Measurements from ENCODE around the gene MICU2. TPM values are rescaled to one million over a fixed set of nuclear protein-coding genes. Genes with fewer than 3 reads are reported as not detected.

The MICU2 gene
- polyA plus RNA-seq, 3 donors from 2014 or later = 38.6 to 53.3 (median 39.3) TPM

DNA sequence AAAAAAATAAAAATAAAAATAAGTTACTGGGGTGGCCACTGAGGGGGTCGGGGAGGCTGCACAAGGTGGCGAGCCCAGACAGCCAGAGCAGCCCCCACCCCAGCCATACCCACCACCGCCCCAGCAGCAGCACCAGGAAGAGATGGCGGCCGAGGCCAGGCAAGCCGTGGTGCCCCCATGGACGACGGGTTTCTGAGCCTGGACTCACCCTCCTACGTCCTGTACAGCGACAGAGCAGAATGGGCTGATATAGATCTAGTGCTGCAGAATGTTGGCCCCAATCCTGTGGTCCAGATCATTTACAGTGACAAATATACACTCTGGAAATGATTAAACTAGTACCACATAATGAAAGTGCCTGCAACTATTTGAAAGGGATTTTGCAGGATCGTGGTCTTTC, 73.3 kb downstream of the MICU2 start:
- Mint-ChIP-seq H3K4me1 (peaks cover 0 to 16% of the 10 kb centered on the region in 2 donors), H3K27me3 (ENCODE audit: low read depth in 3 of 3) (no peaks in the 10 kb centered on the region), H3K9me3 (no peaks in the 10 kb centered on the region), H3K27ac (no peak overlapping the region), H3K36me3 (peaks cover 7 to 15% (median 14%) of the 10 kb centered on the region in 3 donors), H3K4me3 (no peak overlapping the region)
- no peak for DNase-seq

DNA sequence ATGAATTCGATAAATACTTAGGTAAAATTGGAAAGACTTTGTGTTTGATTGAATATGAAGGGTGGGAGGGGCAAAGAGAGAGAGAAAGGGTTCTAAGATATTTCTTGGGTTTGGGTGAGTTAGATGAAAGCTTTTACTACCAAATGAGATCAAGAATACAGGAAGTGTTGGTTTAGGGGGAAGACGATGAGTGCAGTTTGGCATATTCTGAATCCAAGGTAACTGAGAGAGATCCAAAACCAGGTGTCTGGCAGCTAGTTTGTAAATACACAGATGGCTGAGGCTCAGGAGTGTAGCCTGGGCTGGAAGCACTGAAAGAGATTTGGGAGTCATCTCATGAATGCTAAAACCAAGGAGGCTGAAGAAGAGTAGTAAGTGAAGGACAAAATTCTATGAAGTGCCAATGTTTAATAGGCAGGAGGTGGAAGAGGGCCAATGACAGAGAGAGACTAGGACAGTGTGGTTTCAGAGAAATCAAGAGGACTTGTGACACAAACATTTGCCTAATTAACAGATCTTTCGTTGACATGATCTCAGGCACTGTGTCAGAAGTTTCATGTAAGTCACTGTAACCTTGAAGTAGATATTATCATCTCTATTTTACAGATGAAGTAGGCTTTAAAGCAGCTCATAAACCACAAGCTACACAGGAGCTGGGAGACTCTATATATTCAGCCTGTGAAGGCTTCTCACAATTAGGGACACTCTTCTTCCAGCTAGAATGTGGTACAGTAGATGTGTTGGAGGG, 74.7 kb downstream of the MICU2 start:
- H3K9me3 Mint-ChIP-seq = no peaks in the 10 kb centered on the region
- peaks cover 0 to 16% of the 10 kb centered on the region in 2 donors for H3K4me1 Mint-ChIP-seq
- peaks cover 7 to 15% (median 9%) of the 10 kb centered on the region in 3 donors for H3K36me3 Mint-ChIP-seq
- no peak overlapping the region for H3K4me3 Mint-ChIP-seq
- DNase-seq = no peak
- H3K27ac Mint-ChIP-seq = no peak overlapping the region
- no peaks in the 10 kb centered on the region for H3K27me3 Mint-ChIP-seq (ENCODE audit: low read depth in 3 of 3)

DNA sequence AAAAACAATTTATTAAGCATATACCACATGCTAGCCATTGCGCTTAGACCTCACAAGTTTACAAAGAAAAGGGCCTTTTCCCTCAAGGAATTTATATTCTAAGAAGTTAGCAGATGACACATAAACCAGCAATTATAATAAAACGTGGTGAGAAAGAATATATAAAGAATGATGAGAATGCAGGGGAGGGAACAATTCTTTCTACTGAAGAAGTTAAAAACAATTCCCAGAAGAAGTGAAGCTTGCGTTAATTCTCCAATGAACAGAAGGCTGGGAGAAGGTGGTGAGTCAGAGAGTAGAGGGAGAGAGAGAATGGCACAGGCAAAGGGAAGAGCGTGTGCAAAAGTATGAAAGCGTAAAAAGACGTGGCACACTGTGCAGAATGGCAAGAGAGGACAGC, 75.4 kb downstream of the MICU2 start:
- H3K4me1 Mint-ChIP-seq = peaks cover 0 to 16% of the 10 kb centered on the region in 2 donors
- H3K36me3 Mint-ChIP-seq = peaks cover 7 to 15% (median 9%) of the 10 kb centered on the region in 3 donors
- H3K9me3 Mint-ChIP-seq = no peaks in the 10 kb centered on the region
- no peak overlapping the region for H3K4me3 Mint-ChIP-seq
- no peak overlapping the region for H3K27ac Mint-ChIP-seq
- no peaks in the 10 kb centered on the region for H3K27me3 Mint-ChIP-seq (ENCODE audit: low read depth in 3 of 3)
- no peak for DNase-seq

DNA sequence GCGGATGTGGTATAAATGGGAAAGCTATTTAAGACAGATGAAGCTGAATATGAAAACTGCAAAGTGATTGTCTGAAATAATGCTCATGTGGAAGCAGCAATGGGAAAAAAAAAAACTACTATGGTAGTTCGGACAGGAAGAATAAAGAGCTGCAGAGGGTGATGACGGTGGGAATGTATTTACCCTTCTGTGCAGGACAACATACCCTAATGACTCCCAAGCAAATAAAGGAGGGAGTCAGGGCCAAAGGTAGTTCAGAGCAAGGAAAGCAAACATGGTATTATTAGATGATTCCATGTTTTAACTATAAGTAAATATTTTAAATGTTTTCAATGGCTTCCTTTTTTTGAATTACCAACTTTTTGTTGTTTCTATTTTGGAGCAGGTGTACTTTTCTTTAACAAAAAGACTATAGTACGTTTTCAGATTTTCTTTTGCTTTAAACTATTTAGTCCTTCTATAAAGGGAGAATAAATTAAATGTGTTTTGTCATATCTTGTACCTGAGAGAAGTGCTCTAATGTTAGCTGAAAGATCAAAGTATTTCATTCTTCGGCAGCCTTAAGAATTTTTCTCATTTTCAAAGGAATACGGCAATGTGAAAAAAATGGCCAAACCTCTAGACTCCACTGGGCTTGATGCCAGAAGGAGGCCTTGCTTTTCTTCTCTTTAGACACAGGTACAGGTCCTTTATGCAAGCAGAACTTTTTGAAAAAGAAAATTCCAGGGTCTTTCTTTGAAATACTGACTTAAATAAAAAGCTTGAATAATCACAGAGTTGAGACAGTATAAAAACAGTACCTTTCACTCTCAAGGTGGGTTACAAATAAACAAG, 77.0 kb downstream of the MICU2 start:
- Mint-ChIP-seq H3K4me3 (no peak overlapping the region), H3K27me3 (ENCODE audit: low read depth in 3 of 3) (no peaks in the 10 kb centered on the region), H3K4me1 (peaks cover 0 to 7% of the 10 kb centered on the region in 2 donors), H3K36me3 (peaks cover 9 to 10% (median 9%) of the 10 kb centered on the region in 3 donors), H3K27ac (no peak overlapping the region), H3K9me3 (no peaks in the 10 kb centered on the region)
- no peak for DNase-seq

DNA sequence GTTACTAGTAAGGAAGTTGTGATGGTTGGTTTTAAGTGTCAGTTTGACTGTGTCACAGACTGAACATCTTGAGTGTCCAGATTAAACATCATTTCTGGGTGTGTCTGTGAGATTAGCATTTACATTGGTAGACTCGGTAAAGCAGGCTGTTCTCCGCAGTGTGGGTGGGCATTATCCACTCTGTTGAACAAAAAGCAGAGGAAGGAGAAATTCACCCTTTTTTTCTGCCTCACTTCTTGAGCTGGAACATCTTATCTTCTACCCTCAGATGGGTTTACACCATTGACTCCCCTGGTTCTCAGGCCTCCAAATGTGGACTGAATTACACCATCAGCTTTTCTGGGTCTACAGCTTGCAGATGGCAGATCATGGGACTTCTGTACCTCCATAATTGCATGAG, 81.1 kb downstream of the MICU2 start:
- Mint-ChIP-seq H3K36me3 (peaks cover 13 to 23% (median 17%) of the 10 kb centered on the region in 3 donors), H3K4me1 (no peaks in the 10 kb centered on the region), H3K27me3 (ENCODE audit: low read depth in 3 of 3) (peaks cover 0 to 2% (median 0%) of the 10 kb centered on the region in 3 donors), H3K27ac (peak overlapping the region in 1 of 6 donors; percentile 39), H3K4me3 (no peak overlapping the region), H3K9me3 (no peaks in the 10 kb centered on the region)
- no peak for DNase-seq

DNA sequence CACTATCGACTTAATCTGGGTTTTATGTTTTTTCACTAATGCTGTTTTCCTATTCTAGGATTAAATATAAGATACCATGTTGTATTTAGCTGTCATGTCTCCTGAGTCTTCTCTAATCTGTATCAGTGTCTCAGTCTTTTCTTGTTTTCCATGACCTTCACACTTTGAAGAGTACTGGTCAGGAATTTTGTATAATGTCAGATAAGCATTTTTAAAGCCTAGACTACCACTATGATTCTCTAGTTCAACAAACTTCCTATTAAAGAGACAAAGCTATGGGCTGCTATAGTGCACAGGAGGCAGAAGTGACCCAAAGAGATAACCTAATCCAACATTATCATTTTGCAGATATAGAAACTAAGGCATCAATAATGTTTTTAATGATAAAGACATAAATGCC, 81.8 kb downstream of the MICU2 start:
- Mint-ChIP-seq H3K4me3 (no peak overlapping the region), H3K27ac (no peak overlapping the region), H3K36me3 (peaks cover 13 to 23% (median 17%) of the 10 kb centered on the region in 3 donors), H3K9me3 (no peaks in the 10 kb centered on the region), H3K4me1 (no peaks in the 10 kb centered on the region), H3K27me3 (ENCODE audit: low read depth in 3 of 3) (peaks cover 0 to 2% (median 0%) of the 10 kb centered on the region in 3 donors)
- no peak for DNase-seq

DNA sequence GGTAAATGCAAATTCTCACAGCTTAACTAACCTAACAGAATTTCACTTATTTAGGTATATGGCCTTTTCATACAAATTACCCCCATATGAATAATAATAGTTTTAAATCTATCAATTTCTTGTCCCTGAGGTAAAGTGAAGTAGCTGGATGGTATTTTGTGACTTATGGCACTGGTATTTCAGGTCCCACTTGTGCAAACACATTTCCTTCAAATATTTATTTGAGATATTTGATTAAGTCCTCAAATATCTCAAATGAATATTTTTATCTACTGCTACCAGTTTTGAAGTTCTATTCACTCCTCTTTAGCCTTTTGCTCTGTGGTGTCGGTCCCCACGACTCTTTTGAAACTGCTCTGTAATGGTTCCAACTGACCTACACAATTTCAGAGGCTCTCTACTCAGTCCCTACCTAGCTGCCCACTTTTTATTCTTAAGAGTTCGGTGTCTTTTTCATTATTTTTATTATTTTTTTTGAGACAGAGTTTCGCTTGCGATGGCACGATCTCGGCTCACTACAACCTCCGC, 85.3 kb downstream of the MICU2 start:
- Mint-ChIP-seq H3K4me3 (no peak overlapping the region), H3K27me3 (ENCODE audit: low read depth in 3 of 3) (peaks cover 0 to 2% (median 0%) of the 10 kb centered on the region in 3 donors), H3K4me1 (no peaks in the 10 kb centered on the region), H3K36me3 (peaks cover 10 to 18% (median 11%) of the 10 kb centered on the region in 3 donors), H3K9me3 (no peaks in the 10 kb centered on the region), H3K27ac (no peak overlapping the region)
- no peak for DNase-seq

DNA sequence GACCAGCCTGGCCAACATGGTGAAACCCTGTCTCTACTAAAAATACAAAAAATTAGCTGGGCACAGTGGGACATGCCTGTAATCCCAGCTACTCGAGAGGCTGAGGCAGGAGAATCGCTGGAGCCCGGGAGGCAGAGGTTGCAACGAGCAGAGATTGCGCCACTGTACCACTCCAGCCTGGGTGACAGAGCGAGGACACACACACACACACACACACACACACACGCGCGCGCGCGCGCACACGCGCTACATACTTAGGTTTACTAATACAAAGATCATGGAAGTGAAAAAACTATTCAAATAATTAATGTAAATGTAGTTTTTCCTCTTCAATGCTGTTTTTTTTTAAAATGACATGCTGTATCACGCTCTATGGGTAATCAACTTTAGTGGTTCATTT, 86.4 kb downstream of the MICU2 start:
- Mint-ChIP-seq H3K4me1 (no peaks in the 10 kb centered on the region), H3K27ac (no peak overlapping the region), H3K4me3 (no peak overlapping the region), H3K9me3 (no peaks in the 10 kb centered on the region), H3K27me3 (ENCODE audit: low read depth in 3 of 3) (peaks cover 0 to 2% (median 0%) of the 10 kb centered on the region in 3 donors), H3K36me3 (peaks cover 15 to 21% (median 17%) of the 10 kb centered on the region in 3 donors)
- no peak for DNase-seq

DNA sequence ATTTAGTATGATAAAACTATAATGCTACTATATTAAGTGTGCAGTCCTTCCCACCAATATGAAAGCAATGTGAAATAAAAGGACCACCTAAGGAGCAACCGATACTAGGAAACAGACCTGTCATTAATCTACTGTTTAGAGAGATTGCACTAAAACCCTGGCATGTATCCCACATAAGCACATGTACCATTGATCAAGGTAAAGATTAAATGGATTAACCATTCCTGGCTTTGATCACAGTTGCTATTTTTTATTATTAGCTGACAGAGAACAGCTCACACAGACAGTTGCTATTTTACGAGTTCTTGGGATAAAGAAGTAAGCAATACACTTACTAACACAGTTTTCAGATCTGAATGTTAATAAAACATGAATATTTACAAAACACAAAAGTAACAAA, 87.2 kb downstream of the MICU2 start:
- no peaks in the 10 kb centered on the region for H3K9me3 Mint-ChIP-seq
- H3K27me3 Mint-ChIP-seq (ENCODE audit: low read depth in 3 of 3) = peaks cover 0 to 2% (median 0%) of the 10 kb centered on the region in 3 donors
- H3K36me3 Mint-ChIP-seq = peaks cover 11 to 22% (median 18%) of the 10 kb centered on the region in 3 donors
- no peak for DNase-seq
- H3K4me1 Mint-ChIP-seq = no peaks in the 10 kb centered on the region
- H3K4me3 Mint-ChIP-seq = no peak overlapping the region
- H3K27ac Mint-ChIP-seq = peak overlapping the region in 1 of 6 donors; percentile 12

DNA sequence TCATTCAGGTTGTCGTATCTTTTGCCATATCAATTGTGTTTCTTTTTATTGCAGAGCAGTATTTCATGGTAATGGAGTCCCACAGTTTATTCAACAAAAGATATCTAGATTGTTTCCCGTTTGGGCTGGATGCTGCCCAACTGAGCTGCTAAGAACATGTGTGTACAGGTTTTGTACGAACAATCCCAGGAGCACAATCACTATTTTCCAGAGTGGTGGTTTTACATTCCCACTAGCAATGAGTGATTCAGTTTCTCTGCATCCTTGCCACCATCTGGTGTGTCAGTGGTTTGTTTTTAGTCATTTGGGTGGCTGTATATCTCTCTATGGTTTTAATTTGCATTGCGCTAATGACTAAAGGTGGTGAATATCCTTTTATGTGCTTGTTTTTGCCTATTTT, 92.1 kb downstream of the MICU2 start:
- H3K27me3 Mint-ChIP-seq (ENCODE audit: low read depth in 3 of 3) = no peaks in the 10 kb centered on the region
- DNase-seq = no peak
- H3K27ac Mint-ChIP-seq = no peak overlapping the region
- no peaks in the 10 kb centered on the region for H3K9me3 Mint-ChIP-seq
- H3K4me1 Mint-ChIP-seq = peaks cover 0 to 6% of the 10 kb centered on the region in 2 donors
- no peak overlapping the region for H3K4me3 Mint-ChIP-seq
- H3K36me3 Mint-ChIP-seq = peaks cover 8 to 31% (median 11%) of the 10 kb centered on the region in 3 donors

DNA sequence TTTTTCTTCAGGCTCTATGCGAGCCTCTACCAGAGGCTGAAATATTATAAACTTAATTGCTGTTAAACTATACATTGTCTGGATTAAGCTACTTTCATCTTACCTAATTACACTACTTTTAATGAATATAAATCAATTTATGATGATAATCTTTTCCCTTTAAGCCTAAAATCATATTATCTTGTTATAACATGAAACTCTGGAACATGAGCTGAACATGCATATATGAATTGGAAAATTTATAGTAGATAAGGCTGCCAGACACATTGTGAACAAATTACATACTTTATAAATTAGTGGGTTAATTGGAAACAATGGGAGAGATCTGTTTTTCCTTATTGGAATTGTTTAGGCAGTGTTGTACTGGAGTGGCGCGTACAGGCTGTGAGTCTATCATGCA, 99.6 kb downstream of the MICU2 start:
- Mint-ChIP-seq H3K27me3 (ENCODE audit: low read depth in 3 of 3) (no peaks in the 10 kb centered on the region), H3K27ac (no peak overlapping the region), H3K4me3 (no peak overlapping the region), H3K4me1 (peaks cover 5 to 13% of the 10 kb centered on the region in 2 donors), H3K36me3 (peaks cover 11 to 34% (median 18%) of the 10 kb centered on the region in 3 donors), H3K9me3 (no peaks in the 10 kb centered on the region)
- DNase-seq = no peak

DNA sequence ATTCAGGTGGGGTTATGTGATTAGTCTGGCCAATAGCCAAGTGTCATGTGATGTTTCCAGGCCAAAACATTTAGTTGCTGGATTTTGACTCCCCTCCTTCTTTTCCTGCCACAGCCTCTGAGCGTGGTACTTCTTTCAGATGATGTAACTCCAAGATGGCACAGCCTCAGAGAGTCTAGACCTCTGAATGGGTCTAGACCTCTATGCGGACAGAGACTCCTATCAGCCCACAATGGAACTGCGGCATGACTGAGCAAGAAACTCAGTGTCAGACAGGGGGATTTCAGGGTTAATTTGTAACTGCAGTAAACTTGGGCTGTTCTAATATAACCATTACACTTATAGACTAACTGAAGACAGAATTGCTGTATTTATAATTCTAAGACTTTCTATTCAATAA, 102.3 kb downstream of the MICU2 start:
- Mint-ChIP-seq H3K4me3 (no peak overlapping the region), H3K27me3 (ENCODE audit: low read depth in 3 of 3) (no peaks in the 10 kb centered on the region), H3K27ac (no peak overlapping the region), H3K4me1 (peaks cover 5 to 7% of the 10 kb centered on the region in 2 donors), H3K9me3 (no peaks in the 10 kb centered on the region), H3K36me3 (peaks cover 13 to 24% (median 18%) of the 10 kb centered on the region in 3 donors)
- DNase-seq = no peak

DNA sequence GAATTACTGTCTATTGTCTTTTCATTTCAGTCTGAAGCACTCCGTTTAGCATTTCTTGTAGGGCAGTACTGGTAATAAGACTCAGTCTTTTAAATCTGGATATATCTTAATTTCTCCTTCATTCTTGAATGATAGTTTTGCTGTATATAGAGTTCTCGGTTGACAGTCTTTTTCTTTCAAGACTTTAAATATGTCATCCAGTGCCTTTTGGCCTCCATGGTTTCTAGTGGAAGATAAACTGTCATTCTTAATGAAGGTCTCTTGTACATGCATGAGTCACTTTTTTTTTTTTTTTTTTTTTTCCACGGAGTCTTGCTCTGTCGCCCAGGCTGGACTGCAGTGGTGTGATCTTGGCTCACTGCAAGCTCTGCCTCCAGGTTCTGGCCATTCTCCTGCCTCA, 117.6 kb downstream of the MICU2 start:
- peaks cover 17 to 34% (median 28%) of the 10 kb centered on the region in 3 donors for H3K36me3 Mint-ChIP-seq
- no peaks in the 10 kb centered on the region for H3K4me1 Mint-ChIP-seq
- H3K27me3 Mint-ChIP-seq (ENCODE audit: low read depth in 3 of 3) = peaks cover 0 to 4% (median 1%) of the 10 kb centered on the region in 3 donors
- peaks cover 3 to 22% (median 14%) of the 10 kb centered on the region in 6 donors for H3K9me3 Mint-ChIP-seq
- H3K27ac Mint-ChIP-seq = no peak overlapping the region
- no peak overlapping the region for H3K4me3 Mint-ChIP-seq
- no peak for DNase-seq

DNA sequence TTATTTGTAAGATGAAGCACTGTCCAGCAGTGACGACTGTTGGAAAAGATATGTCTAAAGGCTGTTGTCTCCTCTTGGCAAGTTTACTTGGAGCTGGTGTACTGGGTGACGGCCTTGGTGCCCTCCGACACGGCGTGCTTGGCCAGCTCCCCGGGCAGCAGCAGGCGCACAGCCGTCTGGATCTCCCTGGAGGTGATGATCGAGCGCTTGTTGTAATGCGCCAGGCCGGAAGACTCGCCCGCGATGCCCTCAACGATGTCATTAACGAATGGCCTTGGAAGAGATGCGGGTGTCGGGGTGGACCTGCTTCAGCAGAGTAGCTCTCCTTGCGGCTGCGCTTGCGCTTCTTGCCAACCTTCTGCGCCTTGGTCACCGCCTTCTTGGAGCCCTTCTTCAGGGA, 120.2 kb downstream of the MICU2 start:
- DNase-seq = no peak
- H3K27ac Mint-ChIP-seq = no peak overlapping the region
- peaks cover 2 to 4% (median 3%) of the 10 kb centered on the region in 3 donors for H3K27me3 Mint-ChIP-seq (ENCODE audit: low read depth in 3 of 3)
- peaks cover 3 to 22% (median 14%) of the 10 kb centered on the region in 6 donors for H3K9me3 Mint-ChIP-seq
- H3K4me1 Mint-ChIP-seq = peaks cover 5 to 10% of the 10 kb centered on the region in 2 donors
- peaks cover 4 to 16% (median 7%) of the 10 kb centered on the region in 3 donors for H3K36me3 Mint-ChIP-seq
- H3K4me3 Mint-ChIP-seq = no peak overlapping the region
